ENCODE measurements around the gene BCAS4.

BCAS4 gene

DNA sequence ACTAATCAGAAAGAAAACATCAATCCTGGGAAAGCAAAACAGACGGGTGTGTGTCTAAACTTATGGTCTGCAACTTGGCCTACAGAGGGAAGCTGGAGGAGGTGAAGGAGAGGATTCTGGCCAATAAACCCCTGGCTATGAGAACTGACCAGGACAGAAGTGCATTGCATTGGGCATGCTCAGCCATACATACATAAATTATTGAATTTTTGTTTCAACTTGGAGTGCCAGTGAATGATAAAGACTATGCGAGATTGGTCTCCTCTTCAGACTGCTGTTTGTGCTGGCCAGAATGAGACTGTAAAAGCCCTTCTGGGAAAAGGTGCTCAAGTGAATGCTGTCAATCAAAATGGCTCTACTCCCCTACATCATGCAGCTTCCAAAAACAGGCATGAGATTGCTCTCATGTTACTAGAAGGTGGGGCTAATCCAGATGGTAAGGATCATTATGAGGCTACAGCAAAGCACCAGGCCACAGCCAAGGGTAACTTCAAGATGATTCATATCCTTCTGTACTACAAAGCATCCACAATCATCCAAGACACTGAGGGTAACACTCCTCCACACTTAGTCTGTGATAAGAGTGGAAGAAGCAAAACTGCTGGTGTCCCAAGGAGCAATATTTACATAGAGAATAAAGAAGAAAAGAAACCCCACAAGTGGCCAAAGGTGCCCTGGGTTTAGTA is 119.0 kb downstream of the BCAS4 start:
- DNase-seq (ENCODE audit: low read depth): no peak

GRCh38 chr20:50915424-50915823 is 120.6 kb downstream of the BCAS4 start:
- no peak for DNase-seq (ENCODE audit: low read depth)

DNA sequence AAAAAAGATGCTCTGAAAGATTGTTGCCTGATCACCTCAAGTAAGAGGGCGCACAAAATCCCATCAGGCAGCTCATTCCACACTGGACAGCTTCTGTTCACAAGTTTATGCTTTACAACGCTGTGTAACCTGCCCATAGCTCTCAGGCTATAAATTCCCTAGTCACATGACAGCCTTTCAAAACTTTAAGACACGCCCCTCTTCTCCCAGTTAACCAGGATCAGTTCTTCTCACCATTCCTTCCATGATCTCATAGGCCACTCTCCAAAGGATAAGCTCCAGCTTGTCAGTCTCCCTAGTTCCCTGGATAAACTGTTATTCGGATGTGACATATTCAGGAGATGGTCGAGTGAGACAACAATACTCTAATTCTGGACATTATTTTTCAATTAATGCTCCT is 121.4 kb downstream of the BCAS4 start:
- no peak for DNase-seq (ENCODE audit: low read depth)

- no peak for DNase-seq (ENCODE audit: low read depth)
Observed at GRCh38 chr20:50916934-50917333, 122.1 kb downstream of the BCAS4 start.

DNA sequence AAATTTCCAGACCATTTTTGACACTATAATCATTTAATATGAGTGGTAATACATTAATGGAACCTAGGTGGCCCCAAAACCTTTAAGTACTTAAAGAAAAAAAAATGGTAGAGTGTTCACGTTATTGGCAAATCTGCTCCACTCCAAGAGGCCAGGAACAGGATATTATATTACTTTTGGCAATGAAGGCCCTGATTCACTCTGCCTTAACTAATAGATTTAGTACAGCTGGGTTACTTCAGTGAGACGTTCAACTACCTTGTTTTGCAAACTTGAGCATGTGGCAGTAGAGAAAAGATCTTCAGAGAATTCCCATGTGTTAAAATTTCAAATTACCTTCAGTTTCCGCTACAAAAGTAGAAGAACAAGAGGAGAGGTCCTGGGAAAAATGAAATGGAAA is 123.5 kb downstream of the BCAS4 start:
- no peak for DNase-seq (ENCODE audit: low read depth)

GRCh38 chr20:50919567-50919966 is 124.7 kb downstream of the BCAS4 start:
- no peak for DNase-seq (ENCODE audit: low read depth)

- no peak for DNase-seq (ENCODE audit: low read depth)
Observed at GRCh38 chr20:50920997-50921396, 126.1 kb downstream of the BCAS4 start.

DNA sequence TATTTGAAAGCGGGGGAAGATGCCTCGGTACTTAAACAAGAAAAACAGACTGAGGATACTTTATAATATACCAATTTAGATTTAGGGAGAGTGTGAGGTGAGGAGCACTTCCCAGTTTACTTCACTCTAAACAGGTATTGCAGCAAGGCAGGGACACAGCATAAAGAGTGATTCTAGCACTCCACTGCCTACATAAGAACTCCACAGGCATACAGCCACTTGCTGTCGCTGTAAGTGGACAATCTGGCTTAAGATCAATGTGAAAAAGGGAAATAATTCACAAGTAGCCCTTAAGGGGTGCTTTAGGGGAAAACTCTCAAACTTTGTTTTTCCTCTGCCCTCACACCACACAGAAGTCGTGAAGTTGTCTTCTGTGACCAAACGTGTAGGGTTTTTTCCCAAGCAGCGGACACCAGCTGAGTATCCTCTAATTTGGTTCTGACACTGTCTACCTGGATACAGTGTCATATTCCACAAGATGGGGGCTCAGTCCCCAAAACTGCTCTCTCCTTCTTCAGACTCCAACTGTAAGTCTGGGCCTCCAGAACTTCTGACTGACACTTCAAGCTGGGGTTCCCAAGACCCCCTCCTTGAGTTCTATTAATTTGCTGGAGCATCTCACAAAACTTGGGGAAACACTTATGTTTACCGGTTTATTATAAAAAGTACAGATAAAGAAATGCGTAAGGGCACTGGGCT is 127.1 kb downstream of the BCAS4 start:
- no peak for DNase-seq (ENCODE audit: low read depth)

GRCh38 chr20:50924261-50924920 is 129.5 kb downstream of the BCAS4 start:
- DNase-seq (ENCODE audit: low read depth): no peak

DNA sequence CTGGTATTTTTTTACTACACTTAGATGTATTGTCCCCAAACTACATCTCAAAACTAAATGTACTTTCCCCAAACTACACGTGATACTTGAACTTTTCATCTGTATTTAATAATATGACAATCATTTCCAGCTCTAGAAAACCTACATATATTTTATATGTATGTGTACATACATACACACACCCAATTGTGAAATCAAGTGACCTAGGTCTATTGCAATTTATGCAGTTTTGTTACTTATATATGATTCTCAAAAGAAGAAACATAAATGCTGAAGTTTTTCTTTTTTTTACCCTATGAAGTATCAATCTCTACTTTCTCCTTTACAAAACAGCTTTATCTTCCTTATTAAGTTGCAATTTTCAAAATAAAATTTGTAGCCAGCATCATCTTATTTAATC is 131.7 kb downstream of the BCAS4 start:
- no peak for DNase-seq (ENCODE audit: low read depth)

Data from stimulated activated CD8-positive, alpha-beta memory T cell treated with anti-CD3 and anti-CD28 coated beads, Interleukin-12 subunit alpha, Interleukin-12 subunit beta, amount 100 ng/mL, for 4 hours (primary cell).